HepG2 (cell line): ENCODE data around the gene INTS7. TPM values are rescaled to one million over a fixed set of nuclear protein-coding genes. Genes with fewer than 3 reads are reported as not detected.
A peak's percentile ranks its signal among the peaks of the same experiment; 100 is the strongest.

ENCODE experiments used
- ATF1 ChIP-seq: IDR thresholded peaks from 2 replicates; pipeline ENCODE4 v1.6.1; 2016; ENCODE audit warnings: mild to moderate bottlenecking, control low read depth
- ELF3 ChIP-seq: IDR thresholded peaks from 2 replicates; pipeline ENCODE4 v1.6.1; 2016; ENCODE audit warnings: missing genetic modification reagents, missing compliant biosample characterization
- FOSL2 ChIP-seq: sonication (generic); formaldehyde crosslinking; IDR thresholded peaks from 2 replicates; pipeline ENCODE4 v1.4.0; 2020; ENCODE audit warnings: missing genetic modification reagents
- FOXA1 ChIP-seq, 2 experiments: fragments of 450-650 bp in 1 of 2; sonication (generic) in 1 of 2; formaldehyde crosslinking in 1 of 2; IDR thresholded peaks; 2 replicates each; pipeline versions ENCODE4 v1.4.0 to v1.6.1; 2016 to 2020; ENCODE audit warnings: missing genetic modification reagents in 1 of 2
- FOXP1 ChIP-seq, 2 experiments: fragments of 450-650 bp in 1 of 2; IDR thresholded peaks; 2 replicates each; pipeline ENCODE4 v1.6.1; 2017 to 2018; ENCODE audit warnings: antibody characterized with exemption in 1 of 2
- GABPB1 ChIP-seq: IDR thresholded peaks from 2 replicates; pipeline ENCODE4 v1.6.1; 2016; ENCODE audit warnings: mild to moderate bottlenecking, missing genetic modification reagents, moderate library complexity, missing compliant biosample characterization
- GATAD2A ChIP-seq: IDR thresholded peaks from 2 replicates; pipeline ENCODE4 v1.6.1; 2016
- HNRNPK ChIP-seq: fragments of 200-400 bp; formaldehyde crosslinking; IDR thresholded peaks from 2 replicates; pipeline ENCODE4 v1.6.1; 2018; ENCODE audit warnings: low read length, low read depth, moderate library complexity, mild to moderate bottlenecking; ENCODE audit not compliant: poor library complexity, severe bottlenecking
- KAT8 ChIP-seq: IDR thresholded peaks from 2 replicates; pipeline ENCODE4 v1.6.1; 2016; ENCODE audit warnings: missing genetic modification reagents, missing compliant biosample characterization
- MAZ ChIP-seq, 2 experiments: sonication (generic) in 1 of 2; formaldehyde crosslinking in 1 of 2; IDR thresholded peaks; 2 replicates each; pipeline versions ENCODE4 v1.5.0 to v1.6.1; 2012 to 2020; ENCODE audit warnings: low read depth in 2 of 2, mild to moderate bottlenecking in 2 of 2, borderline replicate concordance in 1 of 2, improper control_type of control experiment in 1 of 2, low read length in 1 of 2, missing genetic modification reagents in 1 of 2, moderate library complexity in 1 of 2
- NRL ChIP-seq: sonication (generic); formaldehyde crosslinking; IDR thresholded peaks from 2 replicates; pipeline ENCODE4 v1.5.0; 2020; ENCODE audit warnings: missing genetic modification reagents, mild to moderate bottlenecking, moderate library complexity, borderline replicate concordance
- RELA ChIP-seq: sonication (generic); formaldehyde crosslinking; IDR thresholded peaks from 2 replicates; pipeline ENCODE4 v1.4.0; 2020; ENCODE audit warnings: missing genetic modification reagents
- RXRB ChIP-seq: IDR thresholded peaks from 2 replicates; pipeline ENCODE4 v1.6.1; 2016; ENCODE audit warnings: borderline replicate concordance, missing genetic modification reagents, missing compliant biosample characterization
- SMAD9 ChIP-seq: sonication (generic); formaldehyde crosslinking; IDR thresholded peaks from 2 replicates; pipeline ENCODE4 v1.5.1; 2020; ENCODE audit warnings: mild to moderate bottlenecking, missing genetic modification reagents
- SOX13 ChIP-seq, 3 experiments: fragments of 450-650 bp in 1 of 3; sonication (generic) in 1 of 3; formaldehyde crosslinking in 1 of 3; IDR thresholded peaks in 2 of 3; conservative IDR thresholded peaks in 1 of 3; 2 replicates each; pipeline versions ENCODE4 v1.5.0 to v1.6.1; 2016 to 2020; ENCODE audit warnings: antibody characterized with exemption in 1 of 3, mild to moderate bottlenecking in 1 of 3, missing compliant biosample characterization in 1 of 3, missing genetic modification reagents in 1 of 3, moderate library complexity in 1 of 3
- ZBTB7B ChIP-seq: sonication (generic); formaldehyde crosslinking; IDR thresholded peaks from 2 replicates; pipeline ENCODE4 v1.4.0; 2020; ENCODE audit warnings: missing genetic modification reagents
- ZNF441 ChIP-seq: sonication (generic); formaldehyde crosslinking; IDR thresholded peaks from 2 replicates; pipeline ENCODE4 v1.7.0; 2021; ENCODE audit warnings: missing genetic modification reagents, borderline replicate concordance
- ZNF501 ChIP-seq: sonication (generic); formaldehyde crosslinking; IDR thresholded peaks from 2 replicates; pipeline ENCODE4 v1.5.1; 2020; ENCODE audit warnings: mild to moderate bottlenecking, moderate library complexity, missing genetic modification reagents
- ZNF549 ChIP-seq: sonication (generic); formaldehyde crosslinking; IDR thresholded peaks from 2 replicates; pipeline ENCODE4 v1.5.0; 2020; ENCODE audit warnings: missing genetic modification reagents
- ZSCAN29 ChIP-seq: sonication (generic); formaldehyde crosslinking; conservative IDR thresholded peaks from 2 replicates; pipeline ENCODE4 v1.4.0; 2020; ENCODE audit warnings: mild to moderate bottlenecking, missing genetic modification reagents
- polyA plus RNA-seq, 8 experiments: library from polyadenylated mRNA; depleted of rRNA in 3 of 8; stranded (reverse) in 7 of 8; unstranded in 1 of 8; fragments of >200 nt; fragmentation: Illumina TruSeq in 4 of 8; extraction: Trizol in 4 of 8; gene quantifications; 2 replicates each; pipeline versions ENCODE4 v1.2.1 to v1.2.3, GENCODE V29; 2011 to 2016; ENCODE audit warnings: low read depth in 4 of 8, missing spikeins in 1 of 8, mixed read lengths in 1 of 8; ENCODE audit not compliant: insufficient read depth in 1 of 8
- total RNA-seq, 5 experiments: library from RNA; depleted of rRNA; stranded (reverse); fragments of >200 nt; fragmentation: Illumina TruSeq; extraction: Trizol; gene quantifications; 2 replicates each; pipeline ENCODE4 v1.2.3, GENCODE V29; 2016; ENCODE audit warnings: low read depth in 1 of 5
- TF ChIP-seq, protein P1 (sequence below): IDR thresholded peaks from 2 replicates; pipeline ENCODE4 v1.4.0; 2020; ENCODE audit warnings: mild to moderate bottlenecking, missing genetic modification reagents
- TF ChIP-seq, protein P2 (sequence below): sonication (generic); formaldehyde crosslinking; IDR thresholded peaks from 2 replicates; pipeline ENCODE4 v1.8.0; 2022; ENCODE audit warnings: missing genetic modification reagents, mild to moderate bottlenecking, moderate library complexity, borderline replicate concordance

INTS7 gene
- total and polyA plus RNA-seq, 2 of the 13 experiments (the other 11 are each of a cell fraction or from before 2014, with no cell fraction given): 18.3 to 22.4 TPM

DNA sequence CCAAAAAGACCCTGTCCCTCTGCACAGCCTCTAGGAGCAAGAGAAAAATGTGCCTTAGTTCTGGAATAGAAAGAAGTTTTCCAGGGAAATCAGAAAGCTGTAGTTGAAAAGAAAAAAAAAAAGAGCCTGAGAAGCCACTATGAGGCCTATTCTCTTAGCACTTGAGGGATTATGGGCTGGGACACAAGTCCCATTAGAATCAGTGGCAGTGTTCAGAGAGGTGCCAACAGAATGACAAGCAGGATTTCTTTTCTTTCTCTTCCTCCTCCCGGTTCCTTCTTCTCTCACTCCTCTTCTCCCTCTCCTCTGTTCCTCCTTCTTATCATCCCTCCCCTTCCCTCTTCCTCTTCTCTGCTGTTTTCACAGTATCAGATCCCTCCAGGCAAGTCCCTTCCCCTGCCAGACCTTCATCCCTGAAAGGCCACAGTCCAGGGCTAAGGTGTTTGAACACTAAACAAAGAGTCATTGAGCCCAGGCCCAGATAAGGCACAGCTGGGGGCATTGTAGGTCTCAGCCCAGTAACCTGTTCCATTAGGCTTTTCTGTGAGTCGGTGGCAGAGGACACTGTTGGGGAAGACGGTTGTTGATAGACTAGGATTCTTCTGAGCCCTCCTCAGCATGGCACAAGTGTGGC is 140.1 kb downstream of the INTS7 start (continued):
- TF ChIP-seq FOSL2 (CRISPR knock-in tag) (peak; percentile 64), KAT8 (CRISPR knock-in tag) (peak; percentile 46; the same call in 1 of the 2 replicates), ZSCAN29 (CRISPR knock-in tag) (0 out of 2 replicates have a peak, but pooled peaks have one; percentile 35), ELF3 (CRISPR knock-in tag) (peak; percentile 46; the same call in 1 of the 2 replicates), SOX13 (IDR thresholded peaks at IDR 0.05) (no peak), SOX13 (CRISPR knock-in tag; conservative IDR thresholded peaks at IDR 0.05 in 1 of 2, IDR thresholded peaks at IDR 0.05 in 1 of 2) (peak in 1 of 2 experiments; percentile 93; a peak in 2 of 4 replicates), ZBTB7B (CRISPR knock-in tag) (peak; percentile 78; the same call in 1 of the 2 replicates), RELA (0 out of 2 replicates have a peak, but pooled peaks have one; percentile 47), SMAD9 (CRISPR knock-in tag) (no peak), RXRB (peak; percentile 66), ZNF441 (CRISPR knock-in tag) (no peak), GATAD2A (peak; percentile 88), HNRNPK (peak; percentile 43), FOXA1 (IDR thresholded peaks at IDR 0.05) (no peak), FOXA1 (CRISPR knock-in tag; IDR thresholded peaks at IDR 0.05) (peak; percentile 56; the same call in 1 of the 2 replicates), ZNF501 (no peak), GABPB1 (no peak), MAZ (IDR thresholded peaks at IDR 0.05; ENCODE audit: borderline replicate concordance, low read depth, low read length) (no peak), MAZ (CRISPR knock-in tag; IDR thresholded peaks at IDR 0.05; ENCODE audit: low read depth) (no peak), FOXP1 (IDR thresholded peaks at IDR 0.05) (no peak), FOXP1 (CRISPR knock-in tag; IDR thresholded peaks at IDR 0.05) (peak; percentile 28; the same call in 1 of the 2 replicates), ATF1 (CRISPR knock-in tag) (0 out of 2 replicates have a peak, but pooled peaks have one; percentile 31), ZNF549 (CRISPR knock-in tag) (no peak), NRL (CRISPR knock-in tag) (no peak)
- TF ChIP-seq, protein P1, sequence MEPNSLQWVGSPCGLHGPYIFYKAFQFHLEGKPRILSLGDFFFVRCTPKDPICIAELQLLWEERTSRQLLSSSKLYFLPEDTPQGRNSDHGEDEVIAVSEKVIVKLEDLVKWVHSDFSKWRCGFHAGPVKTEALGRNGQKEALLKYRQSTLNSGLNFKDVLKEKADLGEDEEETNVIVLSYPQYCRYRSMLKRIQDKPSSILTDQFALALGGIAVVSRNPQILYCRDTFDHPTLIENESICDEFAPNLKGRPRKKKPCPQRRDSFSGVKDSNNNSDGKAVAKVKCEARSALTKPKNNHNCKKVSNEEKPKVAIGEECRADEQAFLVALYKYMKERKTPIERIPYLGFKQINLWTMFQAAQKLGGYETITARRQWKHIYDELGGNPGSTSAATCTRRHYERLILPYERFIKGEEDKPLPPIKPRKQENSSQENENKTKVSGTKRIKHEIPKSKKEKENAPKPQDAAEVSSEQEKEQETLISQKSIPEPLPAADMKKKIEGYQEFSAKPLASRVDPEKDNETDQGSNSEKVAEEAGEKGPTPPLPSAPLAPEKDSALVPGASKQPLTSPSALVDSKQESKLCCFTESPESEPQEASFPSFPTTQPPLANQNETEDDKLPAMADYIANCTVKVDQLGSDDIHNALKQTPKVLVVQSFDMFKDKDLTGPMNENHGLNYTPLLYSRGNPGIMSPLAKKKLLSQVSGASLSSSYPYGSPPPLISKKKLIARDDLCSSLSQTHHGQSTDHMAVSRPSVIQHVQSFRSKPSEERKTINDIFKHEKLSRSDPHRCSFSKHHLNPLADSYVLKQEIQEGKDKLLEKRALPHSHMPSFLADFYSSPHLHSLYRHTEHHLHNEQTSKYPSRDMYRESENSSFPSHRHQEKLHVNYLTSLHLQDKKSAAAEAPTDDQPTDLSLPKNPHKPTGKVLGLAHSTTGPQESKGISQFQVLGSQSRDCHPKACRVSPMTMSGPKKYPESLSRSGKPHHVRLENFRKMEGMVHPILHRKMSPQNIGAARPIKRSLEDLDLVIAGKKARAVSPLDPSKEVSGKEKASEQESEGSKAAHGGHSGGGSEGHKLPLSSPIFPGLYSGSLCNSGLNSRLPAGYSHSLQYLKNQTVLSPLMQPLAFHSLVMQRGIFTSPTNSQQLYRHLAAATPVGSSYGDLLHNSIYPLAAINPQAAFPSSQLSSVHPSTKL: peak; percentile 86
- TF ChIP-seq, protein P2, sequence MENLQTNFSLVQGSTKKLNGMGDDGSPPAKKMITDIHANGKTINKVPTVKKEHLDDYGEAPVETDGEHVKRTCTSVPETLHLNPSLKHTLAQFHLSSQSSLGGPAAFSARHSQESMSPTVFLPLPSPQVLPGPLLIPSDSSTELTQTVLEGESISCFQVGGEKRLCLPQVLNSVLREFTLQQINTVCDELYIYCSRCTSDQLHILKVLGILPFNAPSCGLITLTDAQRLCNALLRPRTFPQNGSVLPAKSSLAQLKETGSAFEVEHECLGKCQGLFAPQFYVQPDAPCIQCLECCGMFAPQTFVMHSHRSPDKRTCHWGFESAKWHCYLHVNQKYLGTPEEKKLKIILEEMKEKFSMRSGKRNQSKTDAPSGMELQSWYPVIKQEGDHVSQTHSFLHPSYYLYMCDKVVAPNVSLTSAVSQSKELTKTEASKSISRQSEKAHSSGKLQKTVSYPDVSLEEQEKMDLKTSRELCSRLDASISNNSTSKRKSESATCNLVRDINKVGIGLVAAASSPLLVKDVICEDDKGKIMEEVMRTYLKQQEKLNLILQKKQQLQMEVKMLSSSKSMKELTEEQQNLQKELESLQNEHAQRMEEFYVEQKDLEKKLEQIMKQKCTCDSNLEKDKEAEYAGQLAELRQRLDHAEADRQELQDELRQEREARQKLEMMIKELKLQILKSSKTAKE (CRISPR knock-in tag): peak; percentile 60; the same call in 1 of the 2 replicates
